ENCODE results near the gene SLC33A1. TPM values are rescaled to one million over a fixed set of nuclear protein-coding genes. Genes with fewer than 3 reads are reported as not detected.

SLC33A1 gene
- total RNA-seq, 1 experiment from 2014 or later: 27.2 TPM

DNA sequence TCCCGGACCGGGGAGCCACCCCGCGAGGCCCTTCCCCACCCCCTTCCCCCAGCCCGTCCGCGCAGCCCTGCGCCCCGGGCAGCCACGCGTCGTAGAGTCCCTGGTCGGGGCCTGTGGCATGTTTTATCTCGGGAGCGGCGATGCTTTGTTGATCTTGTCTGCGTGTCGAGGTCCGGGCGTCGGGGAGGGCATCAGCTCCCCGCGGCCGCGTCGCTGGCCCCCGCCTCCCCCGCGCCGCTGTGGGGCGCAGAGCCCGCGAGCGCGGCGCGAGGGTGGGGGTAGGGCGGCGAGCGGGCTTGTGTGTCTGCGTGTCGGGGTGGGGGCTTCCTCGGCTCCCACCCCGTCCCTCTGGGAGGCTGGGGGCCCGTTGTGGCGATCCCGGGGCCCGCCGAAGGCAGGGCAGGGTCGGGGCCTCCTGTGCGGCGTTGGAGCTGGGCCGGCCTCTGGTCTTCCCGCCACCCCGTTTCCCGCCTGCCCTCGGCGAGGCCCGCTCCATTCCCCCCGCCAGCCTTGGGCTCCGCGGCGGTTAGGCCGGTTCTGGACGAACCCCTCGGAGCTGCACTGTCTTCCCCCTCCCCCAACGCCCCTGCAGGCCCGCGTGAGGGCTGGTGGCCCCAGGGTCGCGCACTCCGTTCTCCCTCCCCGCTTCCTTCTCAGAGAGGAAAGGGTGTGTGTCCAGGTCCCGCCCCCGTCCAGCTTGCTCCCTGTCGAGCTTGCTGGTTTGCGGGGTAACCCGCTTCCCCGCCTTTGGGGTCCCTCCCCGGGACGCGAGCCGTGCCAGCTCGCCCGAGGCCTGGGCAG, 16.9 kb upstream of the SLC33A1 start:
- ChIA-PET POLR2A (no interaction called here), CTCF (interaction anchor here (1.5 kb wide), 1 partner anchor 65 kb away, joined by 12 read pairs; the partner anchor contains the start of gene C3orf33)
- H3K4me3 ChIP-seq (ENCODE audit: low read depth in 2 of 2, low read length in 2 of 2): peak overlapping the region; percentile 76
- H3K9me3 ChIP-seq (ENCODE audit: control insufficient read depth, insufficient read depth, low read depth, low read length): no peaks in the 10 kb centered on the region
- in situ Hi-C loops (cut with HindIII; ENCODE audit: low pct_unique_long_range_greater_than_20kb, low sequenced_read_pairs) (no loop called here), intact Hi-C loops (cut with micrococcal nuclease; ENCODE audit: unreplicated experiment) (no loop called here)
- no TSS peak for BruUV-seq (replicated peaks)
- peak; percentile 54 for ATAC-seq
- DNase-seq (ENCODE audit: low read depth, low spot score): no peak
- H3K27ac ChIP-seq (ENCODE audit: low read length): peak overlapping the region; percentile 86
- no peaks in the 10 kb centered on the region; the same call in 1 of the 2 replicates for H3K36me3 ChIP-seq (ENCODE audit: control insufficient read depth, insufficient read depth, low read length)
- TF ChIP-seq TCF7L2 (IDR thresholded peaks at IDR 0.05; ENCODE audit: low read depth, low read length): no peak
- peak; percentile 58; the same call in 1 of the 2 replicates for TF ChIP-seq SIN3A (IDR thresholded peaks at IDR 0.05; ENCODE audit: borderline replicate concordance, insufficient read depth, low read depth, low read length)
- peaks cover 21% of the 10 kb centered on the region for H3K4me1 ChIP-seq (ENCODE audit: control insufficient read depth, insufficient read depth, low read length)
- no peaks in the 10 kb centered on the region for H3K27me3 ChIP-seq (ENCODE audit: control insufficient read depth, insufficient read depth, low read length)

DNA sequence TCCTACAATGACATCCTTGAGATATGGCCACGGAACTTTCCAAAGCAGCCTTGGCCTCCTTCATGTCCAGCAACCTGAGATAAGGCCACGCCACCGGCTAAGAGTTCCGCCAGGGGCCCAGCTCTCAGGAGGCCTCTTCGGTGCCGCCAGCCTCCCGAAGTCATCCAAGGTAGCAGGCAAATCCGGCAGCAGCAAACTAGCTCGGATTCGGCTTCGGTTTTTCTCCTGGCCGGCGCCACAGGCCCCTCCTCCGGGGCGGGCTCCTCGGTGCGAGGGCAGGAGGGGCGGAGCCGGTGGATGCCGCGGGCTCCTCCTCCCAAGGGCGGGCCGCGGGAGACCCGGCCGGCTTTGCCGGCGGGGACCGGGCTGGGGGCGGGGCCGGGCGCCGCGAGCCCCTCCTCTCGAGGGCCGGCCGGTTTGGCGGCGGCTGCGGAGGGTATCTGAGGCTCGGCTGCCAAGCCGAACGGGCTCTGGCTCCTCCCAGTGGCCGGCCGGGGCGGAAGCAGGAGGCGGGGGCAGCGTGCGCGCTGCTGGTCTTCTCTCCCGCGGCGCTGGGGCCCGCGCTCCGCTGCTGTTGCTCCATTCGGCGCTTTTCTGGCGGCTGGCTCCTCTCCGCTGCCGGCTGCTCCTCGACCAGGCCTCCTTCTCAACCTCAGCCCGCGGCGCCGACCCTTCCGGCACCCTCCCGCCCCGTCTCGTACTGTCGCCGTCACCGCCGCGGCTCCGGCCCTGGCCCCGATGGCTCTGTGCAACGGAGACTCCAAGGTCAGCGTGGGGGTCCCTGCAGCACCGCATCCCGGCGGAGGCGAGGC, 16.1 kb upstream of the SLC33A1 start, which contains the start of gene GMPS:
TSS of gene GMPS (plus strand) at position 518 of the 812 bp plus-strand sequence. CDS start at position 739, 221 bp downstream.
- intact Hi-C loops (cut with micrococcal nuclease; ENCODE audit: unreplicated experiment) (no loop called here), in situ Hi-C loops (cut with HindIII; ENCODE audit: low pct_unique_long_range_greater_than_20kb, low sequenced_read_pairs) (no loop called here)
- Histone ChIP-seq H3K4me1 (ENCODE audit: control insufficient read depth, insufficient read depth, low read length) (peaks cover 17% of the 10 kb centered on the region), H3K9me3 (ENCODE audit: control insufficient read depth, insufficient read depth, low read depth, low read length) (no peaks in the 10 kb centered on the region), H3K4me3 (ENCODE audit: low read depth in 2 of 2, low read length in 2 of 2) (peak within 1 kb of the TSS; percentile 76 to 84), H3K27me3 (ENCODE audit: control insufficient read depth, insufficient read depth, low read length) (no peaks in the 10 kb centered on the region), H3K36me3 (ENCODE audit: control insufficient read depth, insufficient read depth, low read length) (no peaks in the 10 kb centered on the region; the same call in 1 of the 2 replicates), H3K27ac (ENCODE audit: low read length) (peak within 1 kb of the TSS; percentile 94)
- DNase-seq (ENCODE audit: low read depth, low spot score): no peak
- no TSS peak for BruUV-seq (replicated peaks)
- ATAC-seq: peak; percentile 94
- POLR2A ChIA-PET: interaction anchor here (0.7 to 1.1 kb wide), 2 partner anchors 19 to 28 kb away, joined by 3 to 5 read pairs; no protein-coding TSS in a partner anchor
- CTCF ChIA-PET: interaction anchor here (1.5 kb wide), 1 partner anchor 64 kb away, joined by 12 read pairs; the partner anchor contains the start of gene C3orf33
- TF ChIP-seq POLR2AphosphoS5 (IDR thresholded peaks at IDR 0.05; ENCODE audit: low read depth, low read length) (peak; percentile 87), SIN3A (IDR thresholded peaks at IDR 0.05; ENCODE audit: borderline replicate concordance, insufficient read depth, low read depth, low read length) (peak; percentile 84; the same call in 1 of the 2 replicates), TCF7L2 (IDR thresholded peaks at IDR 0.05; ENCODE audit: low read depth, low read length) (no peak)
- TF ChIP-seq, protein P1, sequence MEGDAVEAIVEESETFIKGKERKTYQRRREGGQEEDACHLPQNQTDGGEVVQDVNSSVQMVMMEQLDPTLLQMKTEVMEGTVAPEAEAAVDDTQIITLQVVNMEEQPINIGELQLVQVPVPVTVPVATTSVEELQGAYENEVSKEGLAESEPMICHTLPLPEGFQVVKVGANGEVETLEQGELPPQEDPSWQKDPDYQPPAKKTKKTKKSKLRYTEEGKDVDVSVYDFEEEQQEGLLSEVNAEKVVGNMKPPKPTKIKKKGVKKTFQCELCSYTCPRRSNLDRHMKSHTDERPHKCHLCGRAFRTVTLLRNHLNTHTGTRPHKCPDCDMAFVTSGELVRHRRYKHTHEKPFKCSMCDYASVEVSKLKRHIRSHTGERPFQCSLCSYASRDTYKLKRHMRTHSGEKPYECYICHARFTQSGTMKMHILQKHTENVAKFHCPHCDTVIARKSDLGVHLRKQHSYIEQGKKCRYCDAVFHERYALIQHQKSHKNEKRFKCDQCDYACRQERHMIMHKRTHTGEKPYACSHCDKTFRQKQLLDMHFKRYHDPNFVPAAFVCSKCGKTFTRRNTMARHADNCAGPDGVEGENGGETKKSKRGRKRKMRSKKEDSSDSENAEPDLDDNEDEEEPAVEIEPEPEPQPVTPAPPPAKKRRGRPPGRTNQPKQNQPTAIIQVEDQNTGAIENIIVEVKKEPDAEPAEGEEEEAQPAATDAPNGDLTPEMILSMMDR (IDR thresholded peaks at IDR 0.05): peak; percentile 79
- TF ChIP-seq, protein P2, sequence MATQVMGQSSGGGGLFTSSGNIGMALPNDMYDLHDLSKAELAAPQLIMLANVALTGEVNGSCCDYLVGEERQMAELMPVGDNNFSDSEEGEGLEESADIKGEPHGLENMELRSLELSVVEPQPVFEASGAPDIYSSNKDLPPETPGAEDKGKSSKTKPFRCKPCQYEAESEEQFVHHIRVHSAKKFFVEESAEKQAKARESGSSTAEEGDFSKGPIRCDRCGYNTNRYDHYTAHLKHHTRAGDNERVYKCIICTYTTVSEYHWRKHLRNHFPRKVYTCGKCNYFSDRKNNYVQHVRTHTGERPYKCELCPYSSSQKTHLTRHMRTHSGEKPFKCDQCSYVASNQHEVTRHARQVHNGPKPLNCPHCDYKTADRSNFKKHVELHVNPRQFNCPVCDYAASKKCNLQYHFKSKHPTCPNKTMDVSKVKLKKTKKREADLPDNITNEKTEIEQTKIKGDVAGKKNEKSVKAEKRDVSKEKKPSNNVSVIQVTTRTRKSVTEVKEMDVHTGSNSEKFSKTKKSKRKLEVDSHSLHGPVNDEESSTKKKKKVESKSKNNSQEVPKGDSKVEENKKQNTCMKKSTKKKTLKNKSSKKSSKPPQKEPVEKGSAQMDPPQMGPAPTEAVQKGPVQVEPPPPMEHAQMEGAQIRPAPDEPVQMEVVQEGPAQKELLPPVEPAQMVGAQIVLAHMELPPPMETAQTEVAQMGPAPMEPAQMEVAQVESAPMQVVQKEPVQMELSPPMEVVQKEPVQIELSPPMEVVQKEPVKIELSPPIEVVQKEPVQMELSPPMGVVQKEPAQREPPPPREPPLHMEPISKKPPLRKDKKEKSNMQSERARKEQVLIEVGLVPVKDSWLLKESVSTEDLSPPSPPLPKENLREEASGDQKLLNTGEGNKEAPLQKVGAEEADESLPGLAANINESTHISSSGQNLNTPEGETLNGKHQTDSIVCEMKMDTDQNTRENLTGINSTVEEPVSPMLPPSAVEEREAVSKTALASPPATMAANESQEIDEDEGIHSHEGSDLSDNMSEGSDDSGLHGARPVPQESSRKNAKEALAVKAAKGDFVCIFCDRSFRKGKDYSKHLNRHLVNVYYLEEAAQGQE (IDR thresholded peaks at IDR 0.05; ENCODE audit: insufficient read depth in 1 of 2, low read depth in 2 of 2, low read length in 1 of 2): no peak
